Sigmoid colon (tissue), 7 donors: ENCODE results near the gene IL1RAPL1. TPM values are rescaled to one million over a fixed set of nuclear protein-coding genes. Genes with fewer than 3 reads are reported as not detected.

Experiments
- DNase-seq: peaks from one replicate; pipeline ENCODE4 v3.0.0-alpha.2; 2019
- H3K27ac ChIP-seq, 4 donors: fragments of 200-600 bp; sonication (generic); one replicate each; pipeline ENCODE4 v1.5.1; 2016 to 2019; ENCODE audit warnings: mild to moderate bottlenecking in 1 of 4
- H3K27me3 ChIP-seq, 3 donors: fragments of 200-600 bp; sonication (generic); one replicate each; pipeline ENCODE4 v1.5.1; 2019; ENCODE audit warnings: mild to moderate bottlenecking in 1 of 3
- H3K36me3 ChIP-seq, 4 donors: fragments of 200-600 bp; sonication (generic); one replicate each; pipeline ENCODE4 v1.5.1; 2016 to 2019
- H3K4me1 ChIP-seq, 4 donors: fragments of 200-600 bp; sonication (generic); one replicate each; pipeline ENCODE4 v1.5.1; 2017 to 2019
- H3K4me3 ChIP-seq, 4 donors: fragments of 200-600 bp; sonication (generic); one replicate each; pipeline ENCODE4 v1.5.1; 2017 to 2019; ENCODE audit warnings: mild to moderate bottlenecking in 2 of 4, moderate library complexity in 1 of 4
- H3K9me3 ChIP-seq, 4 donors: fragments of 200-600 bp in 3 of 4; sonication (generic) in 3 of 4; one replicate each; pipeline versions ENCODE4 v1.5.1 to v1.6.1; 2013 to 2019
- EP300 ChIP-seq, 4 donors: sonication (generic); formaldehyde crosslinking; IDR thresholded peaks; one replicate each; pipeline ENCODE4 v1.6.1; 2017; ENCODE audit warnings: antibody characterized with exemption in 4 of 4
- POLR2A ChIP-seq, 2 donors: fragments of 450-650 bp; IDR thresholded peaks; one replicate each; pipeline ENCODE4 v1.6.1; 2016; ENCODE audit warnings: antibody characterized with exemption in 2 of 2, mild to moderate bottlenecking in 2 of 2, moderate library complexity in 2 of 2
- POLR2AphosphoS5 ChIP-seq, 4 donors: sonication (generic); formaldehyde crosslinking; IDR thresholded peaks; one replicate each; pipeline ENCODE4 v1.6.1; 2017; ENCODE audit warnings: antibody characterized with exemption in 4 of 4
- WGBS, 2 donors: extraction: QIAGEN DNeasy Blood & Tissue Kit; methylation state at CpG; one replicate each; pipeline ENCODE4 v1.1.7; 2013; 5-methylcytosine and 5-hydroxymethylcytosine counted together
- intact Hi-C: fragments of 100-400 bp; cut with DNase I; formaldehyde crosslinking; loops from one replicate; pipeline ENCODE4 v1.15.1; 2023
- polyA plus RNA-seq, 3 donors: library from polyadenylated mRNA; stranded (reverse); fragments of 200-250 nt; gene quantifications; one replicate each; pipeline ENCODE4 v1.2.3, GENCODE V29; 2013
- total RNA-seq, 4 donors: library from RNA; depleted of rRNA; stranded (reverse); fragments of >200 nt; gene quantifications; one replicate each; pipeline ENCODE4 v1.1.0, GENCODE V29; 2016
- TF ChIP-seq, protein P1 (sequence below), 4 experiments: fragments of 450-650 bp in 3 of 4; fragments of 200-600 bp in 1 of 4; IDR thresholded peaks; one replicate each; pipeline ENCODE4 v1.5.1; 2016 to 2019; ENCODE audit warnings: antibody characterized with exemption in 4 of 4, mild to moderate bottlenecking in 3 of 4, moderate library complexity in 2 of 4
- donor health status: healthy with polysubstance abuse.
- donor health status: Bipolar disorder and iron deficiency.
- donor health status: healthy.

The IL1RAPL1 gene
- total and polyA plus RNA-seq, 7 donors: 0.07 to 2.5 (median 1.2) TPM; not detected in 2

DNA sequence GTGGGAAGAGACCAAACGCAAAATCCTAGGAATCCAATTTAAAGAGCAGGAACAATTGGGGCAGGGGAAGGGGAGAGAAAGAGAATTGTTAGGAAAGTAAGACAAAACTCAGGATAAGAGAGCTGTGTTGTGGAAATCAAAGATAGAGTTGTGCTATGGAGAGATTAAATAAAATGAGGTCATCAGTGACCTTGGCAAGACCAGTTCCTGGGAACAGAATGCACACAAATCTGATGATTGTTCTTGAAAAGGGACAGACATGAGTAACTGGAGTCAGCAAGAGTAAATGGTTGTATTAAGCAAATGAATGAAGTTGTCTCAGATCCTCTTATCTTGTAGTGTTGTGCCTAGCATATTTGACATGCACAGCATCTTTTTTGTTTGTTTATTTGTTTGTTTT lies 267.4 kb downstream of the IL1RAPL1 start:
- TF ChIP-seq EP300 (IDR thresholded peaks at IDR 0.05) (no peak), POLR2AphosphoS5 (IDR thresholded peaks at IDR 0.05) (no peak), POLR2A (IDR thresholded peaks at IDR 0.05) (no peak)
- TF ChIP-seq, protein P1, sequence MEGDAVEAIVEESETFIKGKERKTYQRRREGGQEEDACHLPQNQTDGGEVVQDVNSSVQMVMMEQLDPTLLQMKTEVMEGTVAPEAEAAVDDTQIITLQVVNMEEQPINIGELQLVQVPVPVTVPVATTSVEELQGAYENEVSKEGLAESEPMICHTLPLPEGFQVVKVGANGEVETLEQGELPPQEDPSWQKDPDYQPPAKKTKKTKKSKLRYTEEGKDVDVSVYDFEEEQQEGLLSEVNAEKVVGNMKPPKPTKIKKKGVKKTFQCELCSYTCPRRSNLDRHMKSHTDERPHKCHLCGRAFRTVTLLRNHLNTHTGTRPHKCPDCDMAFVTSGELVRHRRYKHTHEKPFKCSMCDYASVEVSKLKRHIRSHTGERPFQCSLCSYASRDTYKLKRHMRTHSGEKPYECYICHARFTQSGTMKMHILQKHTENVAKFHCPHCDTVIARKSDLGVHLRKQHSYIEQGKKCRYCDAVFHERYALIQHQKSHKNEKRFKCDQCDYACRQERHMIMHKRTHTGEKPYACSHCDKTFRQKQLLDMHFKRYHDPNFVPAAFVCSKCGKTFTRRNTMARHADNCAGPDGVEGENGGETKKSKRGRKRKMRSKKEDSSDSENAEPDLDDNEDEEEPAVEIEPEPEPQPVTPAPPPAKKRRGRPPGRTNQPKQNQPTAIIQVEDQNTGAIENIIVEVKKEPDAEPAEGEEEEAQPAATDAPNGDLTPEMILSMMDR (IDR thresholded peaks at IDR 0.05): no peak
- Histone ChIP-seq H3K36me3 (no peaks in the 10 kb centered on the region), H3K27ac (no peak overlapping the region), H3K27me3 (no peaks in the 10 kb centered on the region), H3K4me3 (no peak overlapping the region), H3K4me1 (peaks cover 0 to 4% (median 0%) of the 10 kb centered on the region in 4 donors), H3K9me3 (no peaks in the 10 kb centered on the region)
- intact Hi-C loops: no loop called here
- WGBS, 2 donors: 95 to 97% methylated on average over 1 of the region's 1 CpG
- no peak for DNase-seq

DNA sequence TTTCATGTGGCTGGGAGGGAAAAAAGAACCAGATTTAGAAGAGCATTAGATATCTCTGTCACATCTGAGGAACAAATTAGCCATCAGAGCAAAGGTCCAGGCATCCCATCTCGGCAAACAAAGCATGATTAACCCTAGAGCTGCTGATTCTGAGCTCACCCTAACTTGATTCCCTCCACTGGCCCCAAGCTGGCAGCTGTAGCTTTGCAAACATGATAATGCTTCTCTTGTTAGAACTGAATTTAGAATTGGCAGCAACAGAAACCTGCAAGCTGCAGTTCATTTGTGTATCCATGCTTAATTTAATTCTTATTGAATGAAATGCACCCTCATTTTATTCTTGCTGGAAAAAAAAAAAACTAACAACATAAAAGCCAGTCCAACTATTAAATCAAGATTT lies 289.2 kb downstream of the IL1RAPL1 start:
- TF ChIP-seq EP300 (IDR thresholded peaks at IDR 0.05): no peak
- TF ChIP-seq POLR2AphosphoS5 (IDR thresholded peaks at IDR 0.05): no peak
- no peak for TF ChIP-seq POLR2A (IDR thresholded peaks at IDR 0.05)
- TF ChIP-seq, protein P1 (IDR thresholded peaks at IDR 0.05): no peak
- no peaks in the 10 kb centered on the region for H3K4me1 ChIP-seq
- H3K27me3 ChIP-seq: no peaks in the 10 kb centered on the region
- H3K36me3 ChIP-seq: no peaks in the 10 kb centered on the region
- intact Hi-C loops: no loop called here
- H3K27ac ChIP-seq: no peak overlapping the region
- DNase-seq: no peak
- no peak overlapping the region for H3K4me3 ChIP-seq
- WGBS, 2 donors: 6 to 16% methylated on average over 1 of the region's 1 CpG
- no peaks in the 10 kb centered on the region for H3K9me3 ChIP-seq

DNA sequence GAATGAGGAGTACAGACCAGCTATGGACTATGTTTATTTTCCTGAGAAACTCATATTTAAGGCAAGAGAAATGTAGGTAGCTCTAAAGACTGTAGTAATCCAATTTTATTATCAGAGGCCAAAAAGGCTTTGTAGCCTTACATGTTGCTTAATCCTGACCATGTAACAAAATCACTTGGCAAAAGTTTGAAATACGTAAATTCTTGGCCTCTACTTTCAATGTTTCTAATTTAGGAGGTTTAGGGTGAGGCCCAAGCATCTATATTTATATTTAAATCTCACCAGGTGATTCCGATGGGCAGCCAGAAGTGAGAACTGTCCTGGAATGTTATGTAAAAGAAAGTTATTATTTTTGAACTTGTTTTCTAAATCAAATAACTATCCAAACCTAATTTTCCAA lies 289.7 kb downstream of the IL1RAPL1 start:
- intact Hi-C loops: no loop called here
- TF ChIP-seq, protein P1 (IDR thresholded peaks at IDR 0.05): no peak
- no peak for TF ChIP-seq POLR2AphosphoS5 (IDR thresholded peaks at IDR 0.05)
- no peak for TF ChIP-seq EP300 (IDR thresholded peaks at IDR 0.05)
- TF ChIP-seq POLR2A (IDR thresholded peaks at IDR 0.05): no peak
- no peak for DNase-seq
- Histone ChIP-seq H3K9me3 (no peaks in the 10 kb centered on the region), H3K4me1 (no peaks in the 10 kb centered on the region), H3K36me3 (no peaks in the 10 kb centered on the region), H3K27ac (no peak overlapping the region), H3K4me3 (no peak overlapping the region), H3K27me3 (no peaks in the 10 kb centered on the region)
- 75 to 87% methylated on average over 2 of the region's 2 CpGs for WGBS, 2 donors

DNA sequence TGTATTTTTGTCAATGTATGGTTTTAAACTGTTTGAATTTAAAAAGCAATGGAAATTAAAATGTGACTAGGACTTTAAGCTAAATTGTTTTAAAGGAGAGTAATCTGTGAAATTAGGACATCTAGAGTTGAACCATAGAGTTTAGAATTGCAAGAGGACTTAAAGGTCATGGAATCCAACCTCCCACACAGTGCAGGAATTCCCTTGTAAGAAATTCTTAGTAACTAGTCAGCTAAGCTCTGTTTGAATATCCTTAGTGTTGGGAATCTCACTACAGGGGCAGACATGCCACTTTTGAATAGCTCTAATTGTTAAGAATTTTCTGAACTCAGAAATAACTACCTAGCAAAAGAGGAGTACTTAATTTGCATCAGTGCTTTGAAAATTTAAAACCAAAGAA lies 292.9 kb downstream of the IL1RAPL1 start:
- Histone ChIP-seq H3K4me3 (no peak overlapping the region), H3K27ac (no peak overlapping the region), H3K9me3 (no peaks in the 10 kb centered on the region), H3K4me1 (no peaks in the 10 kb centered on the region), H3K36me3 (no peaks in the 10 kb centered on the region), H3K27me3 (no peaks in the 10 kb centered on the region)
- TF ChIP-seq, protein P1 (IDR thresholded peaks at IDR 0.05): no peak
- no peak for TF ChIP-seq POLR2AphosphoS5 (IDR thresholded peaks at IDR 0.05)
- no peak for TF ChIP-seq EP300 (IDR thresholded peaks at IDR 0.05)
- TF ChIP-seq POLR2A (IDR thresholded peaks at IDR 0.05): no peak
- intact Hi-C loops: no loop called here
- no peak for DNase-seq

DNA sequence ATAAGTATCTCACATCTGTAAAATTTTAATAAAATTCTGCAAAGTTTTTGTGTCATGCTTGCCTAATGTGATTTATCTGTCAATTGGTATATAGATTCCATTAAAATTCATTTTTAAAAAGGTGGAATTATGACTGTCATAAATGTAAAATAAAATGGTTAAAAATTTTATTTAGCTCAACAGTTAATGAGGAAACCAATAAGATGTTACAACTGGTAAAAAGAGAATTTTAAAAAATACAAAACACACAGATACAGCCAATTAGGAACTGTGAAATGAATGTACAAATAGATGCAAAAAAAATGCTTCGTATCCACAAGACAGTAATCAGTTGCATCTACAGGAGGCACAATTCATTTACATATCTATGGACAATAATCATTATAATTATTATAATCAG lies 297.6 kb downstream of the IL1RAPL1 start:
- H3K36me3 ChIP-seq: no peaks in the 10 kb centered on the region
- H3K4me3 ChIP-seq: no peak overlapping the region
- TF ChIP-seq POLR2A (IDR thresholded peaks at IDR 0.05) (no peak), EP300 (IDR thresholded peaks at IDR 0.05) (no peak), POLR2AphosphoS5 (IDR thresholded peaks at IDR 0.05) (no peak)
- TF ChIP-seq, protein P1 (IDR thresholded peaks at IDR 0.05): no peak
- H3K4me1 ChIP-seq: no peaks in the 10 kb centered on the region
- WGBS, 2 donors: 97 to 100% methylated on average over 1 of the region's 1 CpG
- no peak for DNase-seq
- no peaks in the 10 kb centered on the region for H3K27me3 ChIP-seq
- intact Hi-C loops: no loop called here
- H3K27ac ChIP-seq: no peak overlapping the region
- no peaks in the 10 kb centered on the region for H3K9me3 ChIP-seq
